HEK293T (cell line): Measurements from ENCODE around the gene RPS6KA5.

Experiments
- ARNT ChIP-seq: fragments of 450-650 bp; IDR thresholded peaks from 2 replicates; pipeline ENCODE4 v1.6.1; 2017; ENCODE audit warnings: mild to moderate bottlenecking
- BHLHE40 ChIP-seq: fragments of 450-650 bp; IDR thresholded peaks from 2 replicates; pipeline ENCODE4 v1.6.1; 2016; ENCODE audit warnings: mild to moderate bottlenecking, moderate library complexity, borderline replicate concordance
- FOXA1 ChIP-seq: fragments of 450-650 bp; IDR thresholded peaks from 2 replicates; pipeline ENCODE4 v1.6.1; 2016; ENCODE audit warnings: mild to moderate bottlenecking
- L3MBTL2 ChIP-seq: fragments of 450-650 bp; conservative IDR thresholded peaks from 2 replicates; pipeline ENCODE4 v1.6.1; 2016; ENCODE audit warnings: mild to moderate bottlenecking
- PKNOX1 ChIP-seq: fragments of 450-650 bp; IDR thresholded peaks from 2 replicates; pipeline ENCODE4 v1.6.1; 2016
- SP1 ChIP-seq: fragments of 450-650 bp; IDR thresholded peaks from 2 replicates; pipeline ENCODE4 v1.6.1; 2017

GRCh38 chr14:90807060-90807459, 253.4 kb downstream of the RPS6KA5 start:
- no peak for TF ChIP-seq FOXA1
- TF ChIP-seq PKNOX1 = no peak
- no peak for TF ChIP-seq SP1
- no peak for TF ChIP-seq BHLHE40
- TF ChIP-seq ARNT = no peak
- no peak for TF ChIP-seq L3MBTL2
